CD4-positive, alpha-beta T cell treated with Interleukin-6 at 100 ng/mL for 8 hours (primary cell): ENCODE results near the gene PPM1H.
"Not testable (repeated sequence)": the region's sequence is repeated elsewhere in the genome, so short reads cannot be mapped to it uniquely, and the experiment has no call there.

Experiments used
- DNase-seq: peaks from one replicate; pipeline ENCODE4 v3.0.0-alpha.2; 2020; ENCODE audit warnings: mixed read lengths, low spot score

The PPM1H gene

DNA sequence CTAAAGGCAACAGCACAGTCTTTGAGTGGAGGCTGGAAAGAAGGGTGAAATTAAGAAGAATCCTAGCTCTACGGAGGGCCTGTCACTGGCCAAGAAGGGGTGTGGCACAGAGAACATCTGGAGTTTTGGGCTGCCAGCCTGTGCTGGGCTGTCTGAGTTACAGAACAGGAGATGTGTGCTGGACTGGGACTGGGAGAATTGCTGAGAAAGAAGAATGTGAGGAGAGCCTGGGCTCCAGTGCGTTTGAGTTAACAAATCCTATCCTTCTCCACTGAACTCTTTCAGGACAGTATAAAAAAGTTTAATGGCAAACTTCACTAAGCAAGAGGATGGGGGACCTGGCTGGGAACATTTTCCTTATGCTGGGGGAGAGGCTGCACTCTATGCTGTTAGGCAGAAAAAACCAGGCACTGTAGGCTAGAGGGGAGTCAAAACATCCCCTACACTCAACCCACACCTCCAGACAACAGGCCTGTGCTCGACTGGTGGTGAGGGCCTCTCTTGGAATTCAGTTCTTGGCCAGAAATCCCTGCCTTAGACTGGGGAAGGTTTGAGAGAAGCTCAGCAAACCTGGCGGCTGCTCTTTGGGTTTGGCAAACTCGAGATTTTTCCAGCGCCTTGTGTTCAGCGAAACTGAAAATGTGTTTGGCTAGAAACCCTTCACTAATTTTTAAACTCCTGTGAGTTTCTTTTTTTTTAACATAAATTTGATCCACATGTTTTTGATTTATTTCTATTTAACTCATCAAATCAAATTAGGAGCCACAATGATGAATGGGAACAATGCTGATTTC lies 251.0 kb downstream of the PPM1H start:
- DNase-seq = no peak

DNA sequence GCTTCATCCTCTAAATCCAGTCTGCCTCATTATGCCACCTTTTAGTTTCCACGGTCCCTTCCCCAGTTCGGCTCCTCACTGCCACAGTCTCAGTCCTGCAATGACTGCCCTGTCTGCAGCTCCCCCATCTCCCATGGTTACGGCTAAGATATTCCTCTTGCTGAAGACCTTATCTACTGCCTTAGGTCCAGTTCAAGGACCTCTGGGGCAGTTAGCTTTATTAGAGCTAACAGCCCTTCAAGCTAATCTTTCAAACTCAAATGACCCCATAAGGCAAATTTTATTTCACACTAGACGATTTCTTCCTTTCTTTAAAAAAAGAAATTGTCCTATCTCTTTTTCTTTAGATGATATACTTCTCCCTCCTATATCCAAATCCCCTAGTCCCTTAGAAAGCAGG lies 253.6 kb downstream of the PPM1H start:
- DNase-seq = no peak

DNA sequence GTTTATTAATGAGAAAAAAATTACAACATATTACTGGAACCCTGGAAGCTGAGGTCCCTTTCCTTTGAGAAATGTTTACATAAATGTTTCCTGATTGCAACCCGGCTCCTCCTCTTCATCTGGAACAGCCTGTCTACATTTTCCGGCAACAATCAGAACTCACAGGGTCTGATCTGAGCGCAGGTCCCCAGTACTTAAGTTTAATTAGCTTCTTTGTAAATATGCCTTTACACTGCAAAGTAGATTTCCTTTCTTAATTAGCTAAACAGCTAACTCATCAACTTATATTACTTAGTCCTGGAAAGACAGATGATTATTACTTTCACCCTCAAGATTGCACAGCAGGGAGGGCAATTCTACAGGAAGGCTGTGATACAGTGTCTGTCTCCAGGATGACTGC lies 255.3 kb downstream of the PPM1H start:
- DNase-seq = no peak

DNA sequence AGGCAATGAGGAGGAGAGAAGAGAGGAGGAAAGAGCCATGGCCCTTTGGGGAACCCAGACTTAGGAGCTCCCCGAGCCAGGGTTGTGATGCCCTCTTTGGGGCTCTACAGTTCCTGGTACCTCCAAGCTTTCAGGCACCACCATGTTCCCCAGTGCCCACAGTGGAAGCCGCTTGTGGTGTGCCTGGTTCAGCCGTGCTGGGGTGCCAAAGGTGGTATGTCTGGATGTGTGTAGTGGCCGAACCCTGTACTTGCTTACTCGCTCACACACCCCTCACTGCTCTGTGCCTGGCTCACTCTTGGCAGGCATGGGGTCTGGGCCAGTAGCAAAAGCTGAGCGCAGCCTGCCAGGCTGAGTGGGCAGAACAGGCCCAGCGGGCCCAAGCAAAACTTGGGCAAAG lies 257.6 kb downstream of the PPM1H start:
- no peak for DNase-seq

DNA sequence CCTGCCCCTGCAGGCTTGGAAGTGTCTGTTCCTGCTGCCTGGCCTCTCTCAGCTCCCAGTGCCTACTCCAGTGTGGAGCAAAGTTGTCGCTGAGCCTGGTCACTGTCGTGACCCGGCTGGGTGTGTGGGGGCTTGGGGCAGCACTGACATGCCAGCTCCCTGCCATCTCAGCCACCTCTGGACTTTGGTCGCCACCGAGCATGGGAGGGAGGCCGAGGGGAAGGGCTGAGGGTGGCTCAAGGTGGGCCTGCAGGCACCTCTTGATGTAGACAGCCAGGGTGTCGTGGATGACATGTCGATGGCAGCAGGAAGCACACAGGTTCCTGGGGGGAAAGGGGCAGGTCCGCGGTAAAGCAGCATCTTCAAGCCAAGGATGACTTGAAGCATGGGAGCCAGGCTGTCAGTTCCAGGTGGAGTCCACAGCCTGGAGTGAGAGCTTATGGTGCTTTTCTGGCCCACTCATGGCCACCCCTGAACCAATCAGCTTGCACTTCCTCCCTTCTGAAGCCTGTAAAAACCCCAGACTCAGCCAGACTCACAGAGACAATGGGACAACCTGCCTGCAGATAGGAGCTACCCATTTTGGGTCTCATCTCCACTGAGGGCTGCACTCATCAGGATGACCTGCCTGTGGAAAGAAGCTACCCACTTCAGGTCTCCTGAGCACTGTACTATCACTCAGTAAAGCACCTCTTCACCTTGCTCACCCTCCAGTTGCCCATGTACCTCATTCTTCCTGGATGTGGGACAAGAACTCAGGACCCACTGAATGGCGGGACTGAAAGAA lies 258.2 kb downstream of the PPM1H start:
- DNase-seq = no peak

DNA sequence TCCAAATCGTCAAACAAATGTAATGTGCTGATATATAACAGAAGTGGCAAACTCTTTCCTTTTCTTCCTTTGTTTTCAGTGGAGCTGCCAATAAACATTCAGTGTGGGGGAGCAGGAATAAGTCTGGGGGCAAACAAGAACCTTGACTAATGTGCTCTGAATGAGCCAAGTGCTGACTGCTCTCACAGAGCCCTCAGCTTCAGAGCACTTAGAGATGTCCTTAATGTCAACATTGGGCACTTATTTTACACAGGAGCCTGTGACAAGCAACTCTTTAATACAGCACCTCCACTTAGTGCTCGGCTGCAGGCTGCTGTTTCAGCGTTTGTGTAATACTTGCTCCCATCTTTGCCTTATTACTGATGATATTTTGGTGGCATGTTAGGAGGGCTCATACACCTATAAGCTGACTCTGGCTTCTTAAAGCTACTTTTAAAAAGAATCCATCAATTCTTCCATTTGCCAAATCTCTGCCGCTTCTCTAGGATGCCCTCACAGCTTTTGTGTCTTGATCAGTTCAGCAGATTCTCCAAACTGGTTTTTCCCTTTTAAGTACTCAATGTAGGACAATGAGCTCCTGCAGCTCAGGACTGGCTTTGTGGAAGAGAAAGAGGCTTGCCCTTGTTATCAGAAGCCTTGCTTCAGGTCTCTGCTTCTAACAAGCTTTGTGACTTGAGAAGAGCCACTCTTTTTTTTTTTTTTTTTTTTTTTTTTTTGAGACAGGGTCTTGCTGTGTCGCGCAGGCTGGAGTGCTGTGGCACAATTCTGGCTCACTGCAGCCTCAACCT lies 261.7 kb downstream of the PPM1H start:
- DNase-seq = no peak

DNA sequence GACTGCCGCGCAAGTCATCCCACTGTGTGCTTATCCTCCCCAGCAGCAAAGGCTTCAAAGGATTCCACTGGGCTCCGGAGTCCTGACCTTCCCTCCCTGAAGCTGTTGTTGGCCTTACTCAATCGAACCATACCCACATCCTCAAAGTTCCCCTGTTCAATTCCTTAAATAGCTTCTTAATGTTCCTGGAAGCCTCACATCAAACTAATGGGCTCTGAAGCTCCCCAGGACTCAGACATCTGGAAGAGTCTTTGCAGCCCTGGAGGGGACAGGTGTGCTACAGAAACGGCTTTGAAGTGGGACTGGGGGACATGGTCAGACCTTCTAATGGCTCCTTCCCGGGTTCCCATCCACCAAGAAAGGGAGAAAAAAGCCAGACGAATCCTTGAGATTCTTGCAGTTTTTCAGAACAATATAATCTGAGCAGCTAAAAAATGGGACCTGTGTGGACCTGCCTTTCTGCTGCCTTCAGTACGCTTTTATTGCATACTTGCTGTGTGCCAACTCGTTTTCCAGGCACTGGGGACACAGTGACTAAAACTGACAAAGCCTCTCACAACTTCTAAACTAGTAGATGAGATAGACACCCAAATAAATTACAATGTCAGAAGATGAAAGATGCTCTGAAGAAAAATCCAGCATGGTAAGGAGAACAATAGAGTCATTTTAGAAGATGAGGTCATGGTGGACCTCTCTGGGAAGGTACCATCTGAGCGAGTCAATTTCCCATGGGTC lies 263.8 kb downstream of the PPM1H start:
- no peak for DNase-seq

DNA sequence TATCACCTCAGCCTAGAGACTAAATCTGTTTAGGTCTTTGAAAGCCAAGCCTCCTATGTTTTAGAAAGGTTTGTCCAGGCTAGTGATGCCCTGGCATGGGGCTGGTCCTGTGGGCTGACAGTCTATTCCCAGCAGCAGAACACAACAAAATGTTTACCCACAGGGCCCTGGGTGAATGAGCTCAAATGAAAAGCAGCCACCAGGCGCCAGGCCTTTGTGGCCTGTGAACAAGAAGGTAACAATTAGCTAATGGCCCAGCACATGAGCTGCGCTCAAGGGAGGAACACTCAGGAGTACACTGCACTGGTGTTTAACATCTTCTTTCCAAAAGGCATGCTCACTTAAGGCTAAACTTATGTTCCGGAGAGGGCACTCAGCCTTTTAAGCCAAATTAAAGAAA lies 266.2 kb downstream of the PPM1H start:
- no peak for DNase-seq

DNA sequence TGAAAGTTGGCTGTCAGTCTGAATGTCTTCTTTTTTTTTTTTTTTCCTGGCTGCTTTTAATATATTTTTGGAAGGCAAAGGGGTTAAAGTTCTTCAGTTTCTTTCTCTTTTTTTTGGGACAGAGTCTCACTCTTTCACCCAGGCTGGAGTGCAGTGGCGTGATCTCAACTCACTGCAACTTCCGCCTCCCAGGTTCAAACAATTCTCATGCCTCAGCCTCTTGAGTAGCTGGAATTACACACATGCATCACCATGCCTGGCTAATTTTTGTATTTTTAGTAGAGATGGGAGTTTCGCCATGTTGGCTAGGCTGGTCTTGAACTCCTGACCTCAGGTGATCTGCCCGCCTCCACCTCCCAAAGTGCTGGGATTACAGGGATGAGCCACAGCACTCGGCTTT lies 270.0 kb downstream of the PPM1H start:
- not testable (repeated sequence) for DNase-seq

DNA sequence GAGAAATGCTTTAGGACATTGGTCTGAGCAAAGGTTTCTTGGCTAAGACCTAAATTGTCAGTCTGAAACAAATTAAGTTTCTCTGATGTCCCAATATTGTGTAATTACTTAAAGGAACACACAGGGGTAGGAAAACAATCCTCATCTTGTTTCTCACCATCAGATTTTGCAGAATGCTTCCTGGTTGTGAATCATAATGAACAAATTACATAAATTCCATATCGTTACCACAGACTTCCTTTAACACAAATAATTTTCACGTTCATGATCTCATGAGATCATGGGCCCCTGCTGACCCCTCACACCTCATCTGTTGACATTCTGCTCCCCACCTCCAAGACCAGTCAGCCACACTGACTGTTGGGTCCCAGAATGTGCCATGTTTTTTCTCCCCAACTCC lies 274.2 kb downstream of the PPM1H start:
- no peak for DNase-seq

DNA sequence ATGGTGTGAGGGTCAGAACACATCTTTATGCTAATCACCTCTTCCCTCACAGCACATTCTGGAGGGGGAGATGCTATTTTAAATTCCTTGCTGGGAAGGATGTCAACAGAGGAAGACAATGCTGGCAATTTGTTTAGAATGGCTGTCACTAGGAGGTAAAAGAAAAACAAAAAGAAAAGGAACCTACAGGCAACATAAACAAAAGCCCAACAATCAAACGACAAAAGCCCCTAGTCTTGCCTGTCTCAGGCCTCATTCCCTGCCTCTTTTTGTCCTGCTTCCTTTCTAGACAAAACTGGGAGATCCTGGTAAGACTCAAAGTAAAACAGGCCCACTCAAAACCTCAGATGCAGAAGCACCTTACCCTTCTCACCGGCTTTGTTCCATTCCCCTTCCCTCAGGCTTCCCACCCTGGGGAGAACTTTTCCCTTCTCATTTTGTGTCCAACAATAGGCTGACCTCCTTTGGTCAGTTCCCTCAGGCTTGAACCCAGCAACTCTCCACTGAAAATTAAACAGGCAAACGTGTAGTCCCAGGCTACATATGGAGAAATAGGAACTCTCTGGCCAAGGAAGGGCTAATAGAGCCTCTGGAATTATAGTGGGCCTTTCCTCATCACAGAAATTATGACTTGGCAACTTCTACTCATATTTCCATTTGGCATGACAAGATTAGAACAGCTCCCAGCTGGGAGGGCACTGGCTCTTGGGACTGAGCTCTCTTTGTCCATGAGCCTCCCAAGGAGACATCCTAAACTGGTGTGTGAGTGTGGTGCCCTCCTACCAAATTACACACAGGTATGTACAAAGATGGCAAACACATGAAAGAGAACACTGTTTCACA lies 275.3 kb downstream of the PPM1H start:
- DNase-seq = no peak

DNA sequence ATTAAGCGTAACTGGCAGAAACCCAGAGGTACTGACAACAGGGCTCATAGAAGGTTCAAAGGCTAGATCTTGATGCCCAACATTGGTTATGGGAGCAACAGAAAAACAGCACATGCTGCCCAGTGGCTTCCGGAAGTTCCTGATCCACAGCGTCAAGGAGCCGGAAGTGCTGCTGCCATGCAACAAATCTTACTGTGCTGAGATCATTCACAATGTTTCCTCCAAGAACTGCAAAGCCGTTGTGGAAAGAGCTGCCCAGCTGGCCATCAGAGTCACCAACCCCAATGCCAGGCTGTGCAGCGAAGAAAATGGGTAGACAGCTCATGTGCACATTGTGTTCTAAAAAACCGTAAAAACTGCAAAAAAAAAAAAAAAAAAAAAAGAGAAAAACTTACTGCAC lies 276.0 kb downstream of the PPM1H start:
- DNase-seq = no peak

DNA sequence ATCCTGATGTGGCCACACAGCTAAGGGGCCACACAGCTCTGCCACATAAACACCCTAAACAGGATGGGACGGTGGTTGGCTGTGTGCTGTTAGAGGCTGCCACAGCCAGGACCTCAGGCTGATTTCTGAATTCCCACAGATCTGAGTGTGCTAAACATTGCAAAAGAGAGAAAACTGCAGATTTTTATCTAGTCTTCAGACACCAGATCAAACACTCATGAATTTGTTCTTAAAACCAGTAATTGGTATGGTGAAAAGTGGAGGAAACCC lies 277.7 kb downstream of the PPM1H start:
- no peak for DNase-seq

DNA sequence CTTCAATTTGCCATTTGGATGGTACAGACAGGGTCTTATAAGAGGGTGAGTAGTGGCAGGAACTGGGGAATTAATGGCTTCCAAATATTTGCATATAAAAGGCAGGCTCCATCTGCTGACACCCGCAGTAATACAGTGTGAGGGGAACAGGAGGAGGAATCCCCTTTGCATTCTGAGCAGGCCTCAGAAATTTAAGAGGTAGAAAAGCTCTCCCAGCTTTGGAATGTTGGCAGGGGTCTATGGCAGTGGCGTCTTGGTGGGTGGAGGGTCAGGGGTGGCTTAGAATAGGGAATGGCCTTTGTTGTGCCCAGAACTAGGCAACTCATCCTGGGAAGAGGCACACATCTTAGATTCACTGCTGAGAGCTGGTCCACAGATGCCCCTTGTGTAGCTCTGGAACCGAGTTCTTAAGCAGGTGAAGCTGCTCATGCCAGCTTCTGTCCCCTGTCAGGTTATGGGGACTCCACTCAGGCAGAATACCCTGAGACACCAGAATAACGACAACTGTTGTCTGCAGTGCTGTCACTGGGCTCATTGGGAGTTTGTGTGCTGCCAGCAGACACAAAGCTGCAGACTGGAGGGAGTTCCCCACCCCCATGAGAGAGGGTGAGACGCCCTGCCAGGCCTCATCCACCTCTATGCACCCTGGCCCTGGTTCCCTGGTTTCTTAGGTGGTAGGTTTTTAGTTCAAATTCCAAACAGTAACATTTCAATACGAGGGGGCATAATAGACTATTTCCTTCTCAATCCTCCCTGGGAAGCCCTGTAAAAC lies 278.2 kb downstream of the PPM1H start:
- no peak for DNase-seq

DNA sequence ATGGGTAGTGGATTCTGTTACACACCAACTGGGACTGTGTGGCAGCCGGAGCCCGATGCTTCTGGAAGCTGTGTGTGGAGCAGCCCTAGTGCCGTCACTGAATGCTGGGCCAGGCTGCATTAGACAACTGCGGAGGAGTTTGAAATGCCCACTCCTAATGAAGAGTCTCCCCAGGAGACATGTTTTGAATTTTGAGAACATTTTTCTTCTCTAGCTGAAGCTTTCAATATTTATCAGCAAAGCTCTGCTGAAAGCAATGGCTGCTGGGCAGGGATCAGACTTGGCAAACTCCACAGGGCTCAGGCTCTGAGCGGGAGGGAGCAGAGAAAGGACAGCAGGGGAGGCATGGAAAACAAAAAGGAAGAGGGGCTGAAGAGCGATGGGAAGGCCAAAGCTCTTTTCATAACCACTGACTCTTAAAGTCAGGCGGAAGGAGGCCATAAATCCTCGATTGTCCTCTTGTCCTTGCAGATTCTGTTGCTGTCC lies 279.2 kb downstream of the PPM1H start:
- no peak for DNase-seq

DNA sequence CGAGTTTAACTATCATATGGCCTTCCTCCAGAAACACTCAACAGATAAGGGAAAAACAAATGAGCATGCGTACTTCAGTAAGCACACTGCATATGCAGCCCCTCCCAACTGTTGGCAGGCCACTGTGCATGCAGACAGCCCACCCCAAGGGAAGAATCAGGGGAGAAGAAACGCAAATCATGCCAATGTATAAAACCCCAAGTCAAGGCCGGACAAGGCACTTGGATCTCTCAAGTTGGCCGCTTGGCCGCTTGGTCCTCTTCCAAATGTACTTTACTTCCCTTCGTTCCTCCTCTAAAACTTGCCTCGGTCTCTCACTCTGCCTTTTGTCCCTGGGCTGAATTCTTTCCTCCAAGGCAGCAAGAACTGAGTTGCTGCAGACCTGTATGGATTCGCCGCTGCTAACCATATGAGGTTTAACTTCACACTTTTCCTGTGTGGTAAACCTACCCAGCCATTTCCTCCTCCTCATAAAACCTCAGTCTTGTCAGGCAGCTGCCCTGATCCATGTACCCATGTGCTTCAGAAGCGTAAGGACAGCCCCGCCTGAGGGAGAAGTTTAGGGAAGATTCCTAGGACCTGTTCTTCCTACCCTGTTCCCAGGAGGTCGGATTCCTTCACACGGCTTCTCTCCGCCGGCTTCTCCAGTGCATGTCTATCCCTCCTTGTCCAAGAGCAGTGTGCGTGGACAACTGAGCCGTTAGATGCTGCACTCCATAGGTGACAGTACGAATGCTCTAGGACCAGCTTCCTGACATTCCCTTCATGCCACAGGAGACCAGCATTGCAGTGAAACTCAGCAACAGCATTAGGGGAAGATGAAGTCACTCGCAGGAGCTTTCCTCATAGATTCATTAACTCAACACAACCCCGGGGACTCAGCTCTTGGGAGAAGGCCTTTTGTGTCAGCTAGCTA lies 280.4 kb downstream of the PPM1H start:
- DNase-seq = no peak

DNA sequence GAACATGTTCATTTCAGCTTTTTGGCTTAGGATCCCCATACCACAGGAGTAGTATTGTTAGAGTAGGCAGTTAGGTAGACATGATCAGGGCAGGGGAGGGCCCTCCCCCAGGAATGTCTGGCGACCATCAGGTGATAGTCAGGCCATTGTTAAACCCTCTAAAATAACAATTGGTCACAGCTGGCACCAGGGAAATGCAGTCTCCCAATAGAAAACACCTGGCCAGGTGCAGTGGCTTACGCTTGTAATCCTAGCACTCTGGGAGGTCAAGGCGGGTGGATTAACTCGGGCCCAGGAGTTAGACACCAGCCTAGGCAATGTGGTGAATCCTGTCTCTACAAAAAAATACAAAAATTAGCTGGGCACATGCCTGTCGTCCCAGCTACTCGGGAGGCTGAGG lies 281.2 kb downstream of the PPM1H start:
- no peak for DNase-seq

DNA sequence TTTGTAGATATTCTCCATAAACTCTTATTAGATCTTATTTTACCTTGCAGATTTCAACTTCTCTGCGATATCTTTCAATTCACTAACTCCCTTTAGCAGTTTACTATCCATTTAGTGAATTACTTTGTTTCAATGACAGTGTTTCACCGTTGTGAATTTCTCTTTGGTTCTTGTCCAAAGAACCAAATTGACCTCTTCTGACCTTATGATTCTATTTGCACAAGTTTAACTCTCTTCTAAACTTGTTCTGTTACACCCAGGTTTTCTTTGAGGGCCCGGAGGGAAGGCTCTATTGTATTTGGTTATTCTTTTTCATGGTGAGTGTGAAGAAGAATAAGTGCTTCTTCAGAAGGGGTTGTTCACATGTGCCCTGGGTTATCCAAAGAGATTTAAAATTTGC lies 281.6 kb downstream of the PPM1H start:
- DNase-seq = no peak

DNA sequence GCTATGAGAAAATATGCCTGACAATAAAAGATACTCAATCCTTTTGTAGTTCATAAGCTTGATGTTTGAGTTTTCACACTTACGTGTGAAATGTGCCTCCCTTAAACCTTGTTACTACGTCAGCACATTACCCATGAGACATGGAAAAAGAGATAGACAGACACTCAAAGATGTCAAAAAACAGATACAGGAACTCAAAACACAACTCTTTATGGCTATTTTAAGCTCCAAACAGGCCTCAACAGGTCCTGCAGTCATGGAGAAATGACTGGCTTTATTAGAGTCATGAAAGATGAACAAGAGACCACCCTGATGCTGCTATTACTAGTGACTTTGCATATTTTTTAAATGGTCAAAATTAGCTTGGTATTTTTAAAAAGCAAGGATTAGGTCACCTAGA lies 283.8 kb downstream of the PPM1H start:
- DNase-seq = no peak
